Breast epithelium (tissue), 3 donors: ENCODE measurements around the gene SH2D3C.

Experiments used
- CTCF ChIP-seq, 3 donors: fragments of 450-650 bp; IDR thresholded peaks; one replicate each; pipeline ENCODE4 v1.5.1; 2016 to 2017; ENCODE audit warnings: antibody characterized with exemption in 3 of 3, mild to moderate bottlenecking in 3 of 3, moderate library complexity in 3 of 3
- POLR2A ChIP-seq: fragments of 450-650 bp; IDR thresholded peaks from one replicate; pipeline ENCODE4 v1.6.1; 2016; ENCODE audit warnings: antibody characterized with exemption, mild to moderate bottlenecking, moderate library complexity
- POLR2AphosphoS5 ChIP-seq, 3 donors: sonication (generic); formaldehyde crosslinking; IDR thresholded peaks; one replicate each; pipeline ENCODE4 v1.6.1; 2017; ENCODE audit warnings: antibody characterized with exemption in 3 of 3

GRCh38 chr9:127708952-127709587, 69.4 kb downstream of the SH2D3C start:
- TF ChIP-seq POLR2A (no peak), CTCF (IDR thresholded peaks at IDR 0.05) (no peak), POLR2AphosphoS5 (IDR thresholded peaks at IDR 0.05) (no peak)
